Fibroblast of villous mesenchyme (primary cell): ENCODE results near the gene KIF27. TPM values are rescaled to one million over a fixed set of nuclear protein-coding genes. Genes with fewer than 3 reads are reported as not detected.
"Not testable (repeated sequence)": the region's sequence is repeated elsewhere in the genome, so short reads cannot be mapped to it uniquely, and the experiment has no call there.

ENCODE experiments used
- DNase-seq: peaks from one replicate; pipeline ENCODE4 v3.0.0-alpha.2; 2010; ENCODE audit warnings: low read depth
- H3K4me3 ChIP-seq: 2 replicates; pipeline ENCODE4 v1.5.1; 2011; ENCODE audit warnings: low read depth, mild to moderate bottlenecking, low read length
- total RNA-seq: library from RNA; depleted of rRNA; stranded (reverse); fragments of >200 nt; gene quantifications from 2 replicates; pipeline ENCODE4 v1.2.3, GENCODE V29; 2012
- TF ChIP-seq, protein P1 (sequence below): IDR thresholded peaks from 2 replicates; pipeline ENCODE4 v1.5.1; 2012; ENCODE audit warnings: low read depth, mild to moderate bottlenecking, low read length; ENCODE audit not compliant: insufficient read depth

KIF27 gene
- total RNA-seq, 1 donor = 3.9 TPM

DNA sequence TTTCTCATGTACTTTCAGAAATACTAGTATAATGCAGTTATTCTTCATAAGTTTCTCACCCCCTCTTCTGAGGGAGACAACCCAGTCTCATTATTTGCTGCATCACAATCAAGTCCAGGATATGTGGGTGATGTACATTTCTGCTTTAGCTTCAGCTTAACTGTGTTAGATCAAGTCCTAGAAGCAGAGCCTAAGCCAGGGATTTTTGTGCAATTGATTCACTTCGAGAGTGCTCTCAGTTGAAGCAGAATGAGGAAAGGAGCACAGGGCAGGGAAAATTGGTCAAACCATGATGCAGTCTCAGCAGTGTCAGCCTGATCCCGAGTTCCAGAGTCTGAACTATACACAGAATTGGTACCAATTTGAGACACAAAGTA, 43.7 kb upstream of the KIF27 start:
- TF ChIP-seq, protein P1, sequence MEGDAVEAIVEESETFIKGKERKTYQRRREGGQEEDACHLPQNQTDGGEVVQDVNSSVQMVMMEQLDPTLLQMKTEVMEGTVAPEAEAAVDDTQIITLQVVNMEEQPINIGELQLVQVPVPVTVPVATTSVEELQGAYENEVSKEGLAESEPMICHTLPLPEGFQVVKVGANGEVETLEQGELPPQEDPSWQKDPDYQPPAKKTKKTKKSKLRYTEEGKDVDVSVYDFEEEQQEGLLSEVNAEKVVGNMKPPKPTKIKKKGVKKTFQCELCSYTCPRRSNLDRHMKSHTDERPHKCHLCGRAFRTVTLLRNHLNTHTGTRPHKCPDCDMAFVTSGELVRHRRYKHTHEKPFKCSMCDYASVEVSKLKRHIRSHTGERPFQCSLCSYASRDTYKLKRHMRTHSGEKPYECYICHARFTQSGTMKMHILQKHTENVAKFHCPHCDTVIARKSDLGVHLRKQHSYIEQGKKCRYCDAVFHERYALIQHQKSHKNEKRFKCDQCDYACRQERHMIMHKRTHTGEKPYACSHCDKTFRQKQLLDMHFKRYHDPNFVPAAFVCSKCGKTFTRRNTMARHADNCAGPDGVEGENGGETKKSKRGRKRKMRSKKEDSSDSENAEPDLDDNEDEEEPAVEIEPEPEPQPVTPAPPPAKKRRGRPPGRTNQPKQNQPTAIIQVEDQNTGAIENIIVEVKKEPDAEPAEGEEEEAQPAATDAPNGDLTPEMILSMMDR = no peak
- peak; percentile 25 for DNase-seq
- H3K4me3 ChIP-seq = no peak overlapping the region

DNA sequence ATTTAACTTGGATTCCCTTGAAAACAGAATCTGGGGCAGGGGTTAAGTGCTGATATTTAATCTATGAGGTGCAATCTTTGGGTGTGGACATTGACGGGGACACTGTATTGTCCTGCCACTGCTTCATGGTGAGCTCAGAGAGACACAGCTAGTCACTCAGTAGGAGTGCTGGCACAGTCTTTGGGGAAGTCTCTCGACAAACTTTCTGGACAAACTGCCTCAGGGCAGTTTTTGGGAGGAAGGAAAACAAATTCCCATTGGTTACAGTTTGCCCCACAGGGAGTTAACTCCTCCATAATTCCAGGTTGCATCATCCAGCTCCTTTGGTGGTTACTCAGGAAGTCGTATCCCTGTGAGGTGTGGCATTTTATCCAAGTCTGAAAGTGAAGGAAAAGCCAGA, 40.9 kb upstream of the KIF27 start:
- TF ChIP-seq, protein P1 = no peak
- peak; percentile 58 for DNase-seq

DNA sequence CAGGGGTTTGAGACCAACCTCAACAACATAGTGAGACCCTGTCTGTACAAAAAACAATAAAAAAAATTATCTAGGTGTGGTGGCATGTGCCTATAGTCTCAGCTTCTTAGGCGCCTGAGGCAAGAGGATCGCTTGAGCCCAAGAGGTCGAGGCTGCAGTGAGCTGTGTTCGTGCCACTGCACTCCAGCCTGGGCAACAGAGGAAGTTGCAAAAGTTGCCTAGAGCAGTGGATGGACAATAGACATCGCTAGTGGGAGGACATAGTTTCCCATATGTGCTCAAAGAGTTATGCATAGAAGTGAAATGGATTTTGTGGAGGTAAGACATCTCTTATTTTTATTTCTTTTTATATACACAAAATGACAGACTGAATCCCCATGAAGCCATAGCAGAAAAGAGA, 39.8 kb upstream of the KIF27 start:
- no peak for DNase-seq
- TF ChIP-seq, protein P1 = no peak
- no peak overlapping the region for H3K4me3 ChIP-seq

More for the DNA sequence above, 40.9 kb upstream of the KIF27 start:
- no peak overlapping the region for H3K4me3 ChIP-seq

DNA sequence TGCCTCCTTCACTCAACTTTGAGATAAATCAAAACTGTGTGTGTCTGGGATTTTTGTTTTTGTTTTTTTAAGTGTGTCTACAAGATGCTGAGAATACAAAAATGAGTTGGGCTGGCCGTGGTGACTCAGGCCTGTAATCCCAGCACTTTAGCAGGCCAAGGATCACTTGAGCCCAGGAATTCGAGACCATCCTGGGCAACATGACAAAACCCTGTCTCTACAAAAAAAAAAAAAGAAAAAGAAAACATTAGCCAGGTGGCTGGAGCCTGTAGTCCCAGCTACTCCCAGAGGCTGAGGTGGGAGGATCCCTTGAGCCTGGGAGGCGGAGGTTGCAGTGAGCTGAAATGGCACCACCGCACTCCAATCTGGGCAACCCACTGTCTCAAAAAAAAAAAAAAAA, 37.8 kb upstream of the KIF27 start:
- DNase-seq = peak; percentile 87
- TF ChIP-seq, protein P1 = no peak
- no peak overlapping the region for H3K4me3 ChIP-seq

DNA sequence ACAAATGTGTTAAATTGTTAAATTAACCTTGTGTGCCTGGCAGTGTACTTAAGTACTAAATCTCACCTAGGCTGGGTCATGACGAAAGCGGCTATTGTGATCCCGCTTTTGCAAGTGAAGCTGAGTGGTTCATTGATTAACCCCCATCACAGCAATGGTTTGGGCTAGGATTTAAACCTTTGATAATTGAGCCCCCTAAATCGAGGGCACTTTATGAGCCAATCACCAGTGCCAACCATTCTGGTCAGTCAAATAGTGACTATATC, 35.9 kb upstream of the KIF27 start:
- no peak for DNase-seq
- TF ChIP-seq, protein P1 = no peak
- peak overlapping the region; percentile 72 for H3K4me3 ChIP-seq

DNA sequence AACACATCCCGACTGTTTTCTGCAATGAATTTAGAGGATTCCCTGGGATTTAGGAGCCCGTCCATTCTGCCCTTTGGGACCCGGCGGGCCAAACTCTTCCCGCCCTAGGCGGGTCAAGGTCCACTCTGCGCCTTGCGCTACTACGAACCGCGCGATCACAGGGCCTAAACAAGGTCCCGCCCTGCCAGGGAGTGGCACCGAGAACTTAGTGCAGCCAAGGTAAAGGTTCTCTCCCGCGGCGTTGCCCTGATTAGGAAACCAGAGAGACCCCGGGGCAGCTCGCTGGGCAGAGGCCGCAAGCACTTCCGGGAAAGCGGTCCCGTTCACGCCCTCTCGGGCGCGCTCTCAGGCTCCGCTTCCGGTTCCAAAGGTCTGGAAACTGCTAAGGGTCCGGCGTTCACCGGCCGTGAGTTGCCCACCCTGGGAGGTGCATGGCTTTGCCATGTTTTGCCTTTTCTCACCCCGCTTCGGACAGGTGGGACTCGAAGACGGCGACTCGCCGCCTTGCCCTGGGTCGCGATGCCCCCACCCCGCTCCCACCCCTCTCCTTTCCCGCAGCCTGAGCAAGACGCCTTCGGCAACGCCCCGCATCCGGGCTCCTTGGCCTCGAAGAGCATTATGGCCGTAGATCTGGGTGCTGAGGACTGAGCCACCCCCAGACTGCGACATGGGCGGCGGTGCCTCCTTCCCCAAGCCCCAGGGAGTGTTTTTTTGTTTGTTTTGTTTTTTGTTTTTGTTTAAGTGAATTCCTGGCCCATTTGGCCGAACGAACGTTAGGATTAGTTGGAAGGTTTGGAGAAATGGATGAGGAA, 35.4 kb upstream of the KIF27 start:
- TF ChIP-seq, protein P1 = no peak
- H3K4me3 ChIP-seq = peak overlapping the region; percentile 72
- DNase-seq = peak; percentile 64

DNA sequence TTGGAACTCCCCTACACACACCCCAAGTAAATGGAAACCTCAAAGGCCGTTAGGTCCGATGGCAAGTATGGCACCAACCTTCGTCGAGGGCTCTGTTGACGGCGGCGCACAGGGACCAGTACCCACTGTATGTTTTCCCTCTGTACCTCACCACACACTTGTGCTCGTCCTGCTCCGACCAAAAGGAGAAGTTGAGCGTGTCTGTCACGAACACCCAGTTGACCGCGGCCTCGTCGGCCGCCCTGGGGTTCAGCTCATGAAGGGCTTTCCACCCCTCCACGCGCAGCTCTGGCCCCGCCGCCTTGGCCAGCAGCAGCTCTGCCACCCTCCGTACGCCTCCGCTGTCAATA, 34.8 kb upstream of the KIF27 start:
- DNase-seq = no peak
- TF ChIP-seq, protein P1 = no peak
- peak overlapping the region; percentile 72 for H3K4me3 ChIP-seq

DNA sequence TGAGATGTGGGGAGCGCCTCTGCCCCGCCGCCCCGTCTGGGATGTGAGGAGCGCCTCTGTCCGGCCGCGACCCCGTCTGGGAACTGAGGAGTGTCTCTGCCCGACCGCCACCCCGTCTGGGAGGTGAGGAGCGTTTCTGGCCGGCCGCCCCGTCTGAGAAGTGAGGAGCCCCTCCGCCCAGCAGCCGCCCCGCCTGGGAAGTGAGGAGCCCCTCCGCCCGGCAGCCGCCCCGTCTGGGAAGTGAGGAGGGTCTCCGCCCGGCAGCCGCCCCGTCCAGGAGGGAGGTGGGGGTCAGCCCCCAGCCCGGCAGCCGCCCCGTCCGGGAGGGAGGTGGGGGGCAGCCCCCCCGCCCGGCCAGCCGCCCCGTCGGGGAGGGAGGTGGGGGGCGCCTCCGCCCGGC, 26.9 kb upstream of the KIF27 start:
- not testable (repeated sequence) for H3K4me3 ChIP-seq, DNase-seq
